ENCODE measurements around the gene TEX22. TPM values are rescaled to one million over a fixed set of nuclear protein-coding genes. Genes with fewer than 3 reads are reported as not detected.

TEX22 gene
- total RNA-seq, 1 donor from 2014 or later, result 1.3 TPM

DNA sequence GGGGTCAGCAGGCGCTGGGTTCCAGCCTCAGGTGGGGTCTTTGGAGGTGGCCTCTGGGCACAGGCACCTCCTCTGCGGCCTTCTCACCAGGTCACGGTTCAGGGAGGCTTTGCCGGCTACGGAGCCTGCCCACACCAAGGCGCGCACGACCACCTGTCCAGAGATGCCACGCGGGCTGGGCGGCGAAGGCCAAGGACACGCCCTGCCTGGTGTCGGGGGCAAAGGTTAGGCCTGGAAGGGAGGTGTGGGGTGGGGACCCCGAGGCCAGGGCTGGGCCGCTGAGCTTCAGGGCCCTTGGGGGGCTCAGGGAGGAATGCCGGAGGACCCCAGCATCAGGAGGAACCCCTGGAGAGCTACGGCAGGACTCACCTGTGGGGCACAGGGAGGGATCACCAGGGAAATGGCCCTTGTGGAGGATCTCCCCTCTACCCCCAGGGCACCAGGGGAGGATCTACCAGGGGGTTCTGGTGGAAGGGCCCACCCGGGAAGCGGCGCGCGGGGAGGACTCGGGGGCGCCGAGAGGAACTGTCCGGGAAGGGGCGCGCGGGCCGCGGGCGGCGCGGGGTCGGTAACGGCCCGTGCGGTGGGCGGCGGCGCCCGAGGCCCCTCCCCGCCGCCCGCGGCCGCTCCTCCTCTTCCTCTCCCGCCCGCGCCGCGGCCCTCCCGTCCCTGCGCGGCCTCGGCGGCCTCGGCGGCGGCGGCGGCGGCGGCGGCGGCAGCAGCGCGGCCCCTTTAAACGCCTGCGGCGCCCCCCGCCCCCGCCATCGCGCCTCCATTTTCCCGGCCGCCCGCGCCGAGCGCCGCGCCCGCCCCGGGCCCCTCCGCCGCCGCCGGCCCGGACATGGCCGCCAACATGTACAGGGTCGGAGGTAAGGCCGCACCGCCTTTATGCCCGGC, 21.1 kb downstream of the TEX22 start, which contains the start of gene MTA1:
Gene MTA1 (plus strand): TSS at position 633 of the 897 bp plus-strand sequence. CDS start 209 bp downstream, at position 842.
- DNase-seq (ENCODE audit: low spot score), result peak; percentile 60
- peak; percentile 81 for ATAC-seq

GRCh38 chr14:105420101-105420973, 22.0 kb downstream of the TEX22 start:
- ATAC-seq, result no peak
- no peak for DNase-seq (ENCODE audit: low spot score)

- DNase-seq (ENCODE audit: low spot score) (no peak), ATAC-seq (no peak)
Measured at GRCh38 chr14:105420974-105421674, 22.8 kb downstream of the TEX22 start.

GRCh38 chr14:105421723-105422615, 23.6 kb downstream of the TEX22 start:
- ATAC-seq, result no peak
- DNase-seq (ENCODE audit: low spot score), result no peak

GRCh38 chr14:105422695-105423487, 24.6 kb downstream of the TEX22 start:
- ATAC-seq, result peak; percentile 61
- DNase-seq (ENCODE audit: low spot score), result peak; percentile 60

DNA sequence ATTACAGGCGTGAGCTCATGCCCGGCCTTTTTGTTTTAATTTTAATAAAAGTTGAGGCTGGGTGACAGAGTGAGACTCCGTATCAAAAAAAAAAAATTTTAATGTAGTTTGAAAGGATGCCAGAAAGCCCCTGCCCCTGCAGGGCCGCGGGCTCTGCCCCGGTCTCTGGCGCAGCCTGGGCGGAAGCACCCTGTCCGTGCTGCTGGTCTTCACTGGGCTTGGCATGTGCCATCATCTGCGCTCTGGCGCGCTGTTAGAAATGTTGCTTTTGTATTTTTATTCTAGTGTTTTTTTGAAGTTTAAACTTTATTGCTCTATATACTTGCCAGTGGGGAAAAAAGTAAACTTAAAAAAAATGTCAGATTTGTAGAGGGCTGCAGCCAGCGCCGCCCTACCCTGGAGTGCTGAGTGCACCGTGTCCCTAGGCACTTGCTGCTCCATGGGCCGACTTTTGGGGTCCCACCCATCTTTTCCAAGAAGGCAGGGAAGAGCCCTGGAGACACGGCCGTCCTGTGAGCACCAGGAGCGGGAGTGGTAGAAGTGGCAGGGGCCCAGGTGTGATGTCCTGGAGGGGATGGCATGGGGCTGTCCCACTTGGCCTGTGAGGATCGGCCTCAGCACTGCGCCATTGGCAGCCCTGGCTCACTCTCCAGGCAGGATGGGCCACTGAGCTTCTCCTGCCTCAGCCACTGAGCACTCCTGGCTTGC, 25.3 kb downstream of the TEX22 start:
- no peak for ATAC-seq

DNA sequence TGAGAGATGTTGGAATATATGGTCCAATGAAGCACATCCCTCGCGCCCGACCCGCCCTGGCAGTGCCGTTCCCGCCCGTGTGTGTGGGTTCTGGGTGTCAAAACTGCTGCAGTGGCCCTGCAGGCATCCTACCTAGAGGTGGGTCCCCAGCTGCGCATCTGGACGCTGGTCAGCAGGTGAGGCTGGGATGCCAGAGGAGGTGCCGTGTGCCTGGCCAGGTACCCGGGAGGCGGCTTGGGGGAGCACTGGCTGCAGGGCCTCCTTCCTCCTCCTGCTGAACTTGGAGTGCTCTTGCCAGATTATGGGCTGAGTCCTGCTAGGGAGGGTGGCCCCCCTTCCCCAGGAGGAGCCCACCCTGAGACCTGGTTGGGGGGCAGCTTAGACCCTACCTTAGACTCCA, 26.5 kb downstream of the TEX22 start:
- ATAC-seq (no peak), DNase-seq (ENCODE audit: low spot score) (no peak)

More for the DNA sequence above, 25.3 kb downstream of the TEX22 start:
- no peak for DNase-seq (ENCODE audit: low spot score)

GRCh38 chr14:105425823-105426247, 27.5 kb downstream of the TEX22 start:
- ATAC-seq, result no peak
- DNase-seq (ENCODE audit: low spot score), result no peak

DNA sequence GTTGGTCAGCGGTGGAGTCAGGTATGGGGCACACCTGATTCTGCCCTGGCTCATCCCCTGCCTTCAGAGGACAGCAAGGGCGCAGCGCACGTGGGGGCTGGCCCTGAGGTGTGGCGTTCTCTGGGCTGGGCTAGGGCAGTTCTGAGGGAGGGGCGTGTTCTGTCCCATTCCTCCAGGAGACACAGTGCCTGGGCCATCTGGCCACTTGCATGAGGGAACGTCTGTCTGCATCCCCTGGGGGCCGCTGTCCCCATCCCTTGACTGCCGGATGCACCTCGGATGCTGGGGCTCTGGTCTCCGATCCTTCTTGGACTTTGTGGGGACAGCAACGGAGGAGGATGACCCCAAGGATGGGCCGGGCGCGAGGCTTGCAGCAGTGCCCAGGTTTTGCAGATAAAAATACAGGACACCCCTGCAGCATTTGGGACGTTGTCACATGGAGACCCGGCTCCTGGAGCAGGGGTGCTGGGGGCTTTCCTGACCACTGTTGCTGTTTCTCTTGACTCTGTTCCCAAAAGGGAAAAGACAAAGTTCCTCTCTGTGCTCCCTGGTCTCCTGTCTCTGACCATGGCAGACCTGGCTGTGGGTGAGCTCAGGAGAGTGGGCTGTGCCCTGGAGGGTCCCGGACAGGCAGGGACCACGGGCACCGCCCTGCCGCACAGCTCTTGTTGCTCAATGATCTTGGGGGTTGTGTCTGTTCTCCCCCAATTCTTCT, 28.2 kb downstream of the TEX22 start:
- ATAC-seq, result no peak
- DNase-seq (ENCODE audit: low spot score), result no peak

GRCh38 chr14:105427412-105427811, 29.1 kb downstream of the TEX22 start:
- ATAC-seq, result no peak
- no peak for DNase-seq (ENCODE audit: low spot score)

DNA sequence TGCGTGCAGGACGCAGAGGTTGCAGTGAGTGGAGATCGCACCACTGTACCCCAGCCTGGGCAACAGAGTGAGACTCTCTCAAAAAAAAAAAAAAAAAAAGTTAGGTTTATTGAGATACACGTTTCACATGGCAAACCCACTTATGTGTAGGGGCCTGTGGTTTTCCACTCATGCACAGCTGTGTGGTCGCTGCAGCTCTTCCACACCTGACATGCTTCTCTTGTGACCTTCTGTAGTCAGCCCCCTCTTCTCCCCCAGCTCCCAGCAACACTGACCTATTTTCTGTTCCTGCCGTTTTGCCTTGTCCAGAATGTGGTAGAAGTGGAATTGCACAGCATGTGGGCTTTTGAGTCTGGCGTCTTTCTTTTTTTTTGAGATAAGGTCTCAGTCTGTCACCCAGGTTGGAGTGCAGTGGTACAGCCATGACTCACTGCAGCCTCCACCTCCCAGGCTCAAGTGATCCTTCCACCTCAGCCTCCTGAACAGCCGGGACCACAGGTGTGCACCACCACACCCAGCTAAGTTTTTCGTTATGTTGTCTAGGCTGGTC, 29.7 kb downstream of the TEX22 start:
- DNase-seq (ENCODE audit: low spot score) (no peak), ATAC-seq (no peak)

- ATAC-seq, result no peak
- no peak for DNase-seq (ENCODE audit: low spot score)
Measured at GRCh38 chr14:105430042-105430441, 31.7 kb downstream of the TEX22 start.

DNA sequence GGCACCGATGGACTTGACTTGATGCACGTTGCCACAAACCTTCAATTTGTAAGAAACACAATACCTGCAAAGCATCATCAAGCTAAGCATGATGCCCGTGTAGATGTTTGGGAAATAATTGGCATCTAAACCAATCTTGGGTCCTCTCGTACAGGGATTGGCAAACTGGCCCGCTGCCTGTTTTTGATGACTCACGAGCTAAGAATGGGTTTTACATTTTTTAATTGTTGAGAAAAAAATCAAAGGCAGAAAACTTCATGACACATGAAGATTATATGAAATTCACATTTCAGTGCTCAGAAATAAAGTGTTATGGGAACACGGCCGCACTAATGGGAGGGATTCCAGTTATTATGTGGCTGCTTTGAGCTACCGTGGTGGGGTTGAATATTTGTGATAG, 32.2 kb downstream of the TEX22 start:
- ATAC-seq (no peak), DNase-seq (ENCODE audit: low spot score) (no peak)

- DNase-seq (ENCODE audit: low spot score) (no peak), ATAC-seq (no peak)
Measured at GRCh38 chr14:105431256-105431655, 32.9 kb downstream of the TEX22 start.

GRCh38 chr14:105432657-105433056, 34.3 kb downstream of the TEX22 start:
- ATAC-seq (peak; percentile 73), DNase-seq (ENCODE audit: low spot score) (no peak)

DNA sequence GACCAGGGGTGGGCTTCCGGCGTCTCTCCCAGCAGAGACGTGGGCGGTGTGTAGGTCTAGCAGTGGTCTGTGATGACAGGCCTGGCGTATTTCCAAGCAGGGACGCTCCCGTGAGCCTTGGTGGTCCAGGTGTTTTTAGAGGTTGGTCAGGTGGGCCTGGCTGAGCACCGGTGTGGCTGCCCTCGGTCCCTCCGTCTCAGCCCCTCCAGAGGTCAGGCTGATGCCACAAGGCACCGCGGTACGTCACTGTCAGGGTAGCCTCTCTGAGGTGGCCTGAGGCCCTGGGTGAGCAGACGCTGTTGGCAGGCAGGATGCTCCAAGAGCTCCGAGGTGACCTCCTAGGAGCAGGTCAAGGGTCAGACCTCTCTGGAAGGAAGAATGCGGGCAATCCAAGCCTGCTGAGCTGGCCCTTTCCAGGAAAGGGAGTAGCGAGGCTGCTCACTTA, 34.8 kb downstream of the TEX22 start:
- peak; percentile 42 for ATAC-seq
- no peak for DNase-seq (ENCODE audit: low spot score)

GRCh38 chr14:105436402-105436801, 38.1 kb downstream of the TEX22 start:
- DNase-seq (ENCODE audit: low spot score) (no peak), ATAC-seq (no peak)
